Neural cell (in vitro differentiated cells): ENCODE measurements around the gene C1orf232. TPM values are rescaled to one million over a fixed set of nuclear protein-coding genes. Genes with fewer than 3 reads are reported as not detected.
A peak's percentile ranks its signal among the peaks of the same experiment; 100 is the strongest.

ENCODE experiments used
- H2AFZ ChIP-seq: fragments of 200-600, 300-800 bp; sonication (generic), shearing (Covaris generic); 2 replicates; pipeline ENCODE4 v1.6.0; 2014; ENCODE audit warnings: low read depth, mild to moderate bottlenecking, antibody characterized with exemption, low read length, moderate library complexity
- H3F3A ChIP-seq: fragments of 200-600 bp; shearing (Covaris generic); 2 replicates; pipeline ENCODE4 v1.6.1; 2016; ENCODE audit warnings: mild to moderate bottlenecking, moderate library complexity, mixed read lengths, antibody characterized with exemption, low read length; ENCODE audit not compliant: insufficient read depth, poor library complexity, severe bottlenecking
- H3K27ac ChIP-seq: fragments of 200-600, 300-800 bp; sonication (generic), shearing (Covaris generic); 2 replicates; pipeline ENCODE4 v1.5.1; 2014; ENCODE audit warnings: mild to moderate bottlenecking, low read length, moderate library complexity
- H3K27me3 ChIP-seq: fragments of 300-800, 200-600 bp; sonication (generic), shearing (Covaris generic); 2 replicates; pipeline ENCODE4 v1.6.0; 2014; ENCODE audit warnings: mild to moderate bottlenecking, low read depth, low read length, moderate library complexity; ENCODE audit not compliant: insufficient read depth
- H3K36me3 ChIP-seq: fragments of 300-800, 200-600 bp; sonication (generic), shearing (Covaris generic); 2 replicates; pipeline ENCODE4 v1.5.1; 2014; ENCODE audit warnings: mild to moderate bottlenecking, antibody characterized with exemption, low read length, moderate library complexity; ENCODE audit not compliant: insufficient read depth
- H3K4me2 ChIP-seq: fragments of 300-800, 200-600 bp; sonication (generic), shearing (Covaris generic); 2 replicates; pipeline ENCODE4 v1.6.0; 2014; ENCODE audit warnings: mild to moderate bottlenecking, low read length
- H3K4me3 ChIP-seq: fragments of 300-800, 200-600 bp; sonication (generic), shearing (Covaris generic); 2 replicates; pipeline ENCODE4 v1.5.1; 2014; ENCODE audit warnings: mild to moderate bottlenecking, low read length, moderate library complexity
- H3K79me2 ChIP-seq: fragments of 200-600 bp; shearing (Covaris generic); replicated peaks from 2 replicates; pipeline ENCODE4 v1.6.0; 2014; ENCODE audit warnings: mild to moderate bottlenecking, low read length, moderate library complexity; ENCODE audit not compliant: insufficient read depth
- H3K9ac ChIP-seq: fragments of 300-800, 200-600 bp; sonication (generic), shearing (Covaris generic); 2 replicates; pipeline ENCODE4 v1.6.1; 2016; ENCODE audit warnings: mild to moderate bottlenecking, low read length, mixed read lengths
- H3K9me2 ChIP-seq: fragments of 200-600 bp; shearing (Covaris generic); 2 replicates; pipeline ENCODE4 v1.6.1; 2016; ENCODE audit warnings: mild to moderate bottlenecking, low read length, mixed read lengths; ENCODE audit not compliant: insufficient read depth
- H3K9me3 ChIP-seq: fragments of 200-600, 300-800 bp; sonication (generic), shearing (Covaris generic); 2 replicates; pipeline ENCODE4 v1.6.1; 2016; ENCODE audit warnings: mild to moderate bottlenecking, mixed run types, low read length, moderate library complexity, mixed read lengths
- H4K20me1 ChIP-seq: fragments of 200-600 bp; shearing (Covaris generic); 2 replicates; pipeline ENCODE4 v1.6.1; 2016; ENCODE audit warnings: mild to moderate bottlenecking, mixed run types; ENCODE audit not compliant: insufficient read depth
- EP300 ChIP-seq: fragments of 450-650 bp; conservative IDR thresholded peaks from 2 replicates; pipeline ENCODE4 v1.6.1; 2014; ENCODE audit warnings: antibody characterized with exemption, mild to moderate bottlenecking, moderate library complexity; ENCODE audit not compliant: poor library complexity, severe bottlenecking
- EZH2 ChIP-seq: fragments of 200-600, 300-800 bp; shearing (Covaris generic), sonication (generic); IDR thresholded peaks from 2 replicates; pipeline ENCODE4 v1.6.1; 2014; ENCODE audit warnings: antibody characterized with exemption, low read length, borderline replicate concordance, mild to moderate bottlenecking; ENCODE audit not compliant: insufficient read depth, poor library complexity, severe bottlenecking
- MXI1 ChIP-seq: fragments of 450-650 bp; conservative IDR thresholded peaks from 2 replicates; pipeline ENCODE4 v1.6.1; 2014; ENCODE audit warnings: antibody characterized with exemption, mild to moderate bottlenecking; ENCODE audit not compliant: poor library complexity, severe bottlenecking
- POLR2AphosphoS5 ChIP-seq: IDR thresholded peaks from 2 replicates; pipeline ENCODE4 v1.6.1; 2012
- RAD21 ChIP-seq: fragments of 450-650 bp; conservative IDR thresholded peaks from 2 replicates; pipeline ENCODE4 v1.6.1; 2014; ENCODE audit warnings: antibody characterized with exemption, mild to moderate bottlenecking, moderate library complexity
- SMC3 ChIP-seq: fragments of 450-650 bp; conservative IDR thresholded peaks from 2 replicates; pipeline ENCODE4 v1.6.1; 2014; ENCODE audit warnings: antibody characterized with exemption, mild to moderate bottlenecking, moderate library complexity; ENCODE audit not compliant: poor library complexity
- TAF1 ChIP-seq: IDR thresholded peaks from 2 replicates; pipeline ENCODE4 v1.6.1; 2012; ENCODE audit warnings: low read depth
- polyA plus RNA-seq: library from polyadenylated mRNA; depleted of rRNA; stranded (reverse); fragments of >200 nt; gene quantifications from 2 replicates; pipeline ENCODE4 v1.2.3, GENCODE V29; 2014
- TF ChIP-seq, protein P1 (sequence below): fragments of 450-650 bp; IDR thresholded peaks from 2 replicates; pipeline ENCODE4 v1.5.1; 2014; ENCODE audit warnings: antibody characterized with exemption, mild to moderate bottlenecking, moderate library complexity; ENCODE audit not compliant: poor library complexity, severe bottlenecking
- TF ChIP-seq, protein P2 (sequence below): IDR thresholded peaks from 2 replicates; pipeline ENCODE4 v1.6.1; 2012; ENCODE audit warnings: borderline replicate concordance

Gene C1orf232
- polyA plus RNA-seq, 1 donor from 2014 or later, result not detected

DNA sequence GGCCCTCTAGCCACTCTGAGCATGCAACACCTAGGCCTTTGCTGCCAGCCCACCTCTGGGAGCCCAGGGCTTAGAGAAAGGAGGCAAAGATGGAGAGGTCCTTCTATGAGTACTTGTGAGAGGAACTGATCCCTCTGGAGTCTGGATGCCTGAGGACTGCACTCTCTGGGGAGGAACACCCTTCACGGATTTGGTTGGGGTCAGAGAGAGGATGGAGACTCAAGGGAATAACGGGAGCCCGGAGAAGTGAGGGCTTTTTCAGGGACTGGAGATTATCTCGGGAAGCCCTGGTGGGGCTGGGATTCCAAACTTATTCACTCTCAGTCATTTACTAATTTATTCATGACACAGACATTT is 413 bp upstream of the C1orf232 start:
- H3K9ac ChIP-seq, result peak overlapping the region; percentile 85

DNA sequence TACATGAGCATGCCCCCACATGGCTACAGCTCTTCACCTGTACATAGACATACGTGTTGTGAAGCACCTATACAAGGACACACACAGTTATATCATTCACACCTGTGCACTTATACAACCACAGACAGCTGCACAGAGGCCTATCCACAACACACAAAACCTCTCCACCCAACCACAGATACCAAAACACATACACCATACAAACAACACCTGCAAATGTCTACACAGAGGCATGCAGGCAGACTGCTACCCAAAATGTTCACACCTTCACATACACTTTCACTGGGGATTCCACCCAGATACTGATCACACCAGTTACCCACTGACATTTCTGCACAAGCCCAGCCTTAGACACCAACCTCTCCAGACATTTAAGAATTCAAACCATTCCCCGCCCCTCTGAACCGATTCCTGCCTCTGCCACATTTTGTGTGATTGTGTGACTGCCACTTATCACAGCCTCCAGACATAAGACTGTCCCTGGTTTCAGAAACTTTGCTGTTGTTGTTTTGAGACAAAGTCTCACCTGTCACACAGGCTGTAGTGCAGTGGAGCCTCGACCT is 2.0 kb downstream of the C1orf232 start:
- Histone ChIP-seq H4K20me1 (no peaks in the 10 kb centered on the region), H3K79me2 (no peaks in the 10 kb centered on the region), H3K27ac (no peak overlapping the region), H2AFZ (no peak overlapping the region), H3K36me3 (no peaks in the 10 kb centered on the region), H3K4me2 (no peak overlapping the region), H3K9ac (no peak overlapping the region), H3K4me3 (no peak overlapping the region), H3K27me3 (peaks cover 14% of the 10 kb centered on the region), H3F3A (no peaks in the 10 kb centered on the region), H3K9me2 (no peaks in the 10 kb centered on the region), H3K9me3 (no peaks in the 10 kb centered on the region)
- TF ChIP-seq RAD21, result no peak
- no peak for TF ChIP-seq POLR2AphosphoS5
- TF ChIP-seq EZH2, result no peak
- TF ChIP-seq SMC3, result no peak
- TF ChIP-seq EP300, result no peak
- TF ChIP-seq, protein P1, sequence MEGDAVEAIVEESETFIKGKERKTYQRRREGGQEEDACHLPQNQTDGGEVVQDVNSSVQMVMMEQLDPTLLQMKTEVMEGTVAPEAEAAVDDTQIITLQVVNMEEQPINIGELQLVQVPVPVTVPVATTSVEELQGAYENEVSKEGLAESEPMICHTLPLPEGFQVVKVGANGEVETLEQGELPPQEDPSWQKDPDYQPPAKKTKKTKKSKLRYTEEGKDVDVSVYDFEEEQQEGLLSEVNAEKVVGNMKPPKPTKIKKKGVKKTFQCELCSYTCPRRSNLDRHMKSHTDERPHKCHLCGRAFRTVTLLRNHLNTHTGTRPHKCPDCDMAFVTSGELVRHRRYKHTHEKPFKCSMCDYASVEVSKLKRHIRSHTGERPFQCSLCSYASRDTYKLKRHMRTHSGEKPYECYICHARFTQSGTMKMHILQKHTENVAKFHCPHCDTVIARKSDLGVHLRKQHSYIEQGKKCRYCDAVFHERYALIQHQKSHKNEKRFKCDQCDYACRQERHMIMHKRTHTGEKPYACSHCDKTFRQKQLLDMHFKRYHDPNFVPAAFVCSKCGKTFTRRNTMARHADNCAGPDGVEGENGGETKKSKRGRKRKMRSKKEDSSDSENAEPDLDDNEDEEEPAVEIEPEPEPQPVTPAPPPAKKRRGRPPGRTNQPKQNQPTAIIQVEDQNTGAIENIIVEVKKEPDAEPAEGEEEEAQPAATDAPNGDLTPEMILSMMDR, result no peak
- no peak for TF ChIP-seq MXI1
- TF ChIP-seq, protein P2, sequence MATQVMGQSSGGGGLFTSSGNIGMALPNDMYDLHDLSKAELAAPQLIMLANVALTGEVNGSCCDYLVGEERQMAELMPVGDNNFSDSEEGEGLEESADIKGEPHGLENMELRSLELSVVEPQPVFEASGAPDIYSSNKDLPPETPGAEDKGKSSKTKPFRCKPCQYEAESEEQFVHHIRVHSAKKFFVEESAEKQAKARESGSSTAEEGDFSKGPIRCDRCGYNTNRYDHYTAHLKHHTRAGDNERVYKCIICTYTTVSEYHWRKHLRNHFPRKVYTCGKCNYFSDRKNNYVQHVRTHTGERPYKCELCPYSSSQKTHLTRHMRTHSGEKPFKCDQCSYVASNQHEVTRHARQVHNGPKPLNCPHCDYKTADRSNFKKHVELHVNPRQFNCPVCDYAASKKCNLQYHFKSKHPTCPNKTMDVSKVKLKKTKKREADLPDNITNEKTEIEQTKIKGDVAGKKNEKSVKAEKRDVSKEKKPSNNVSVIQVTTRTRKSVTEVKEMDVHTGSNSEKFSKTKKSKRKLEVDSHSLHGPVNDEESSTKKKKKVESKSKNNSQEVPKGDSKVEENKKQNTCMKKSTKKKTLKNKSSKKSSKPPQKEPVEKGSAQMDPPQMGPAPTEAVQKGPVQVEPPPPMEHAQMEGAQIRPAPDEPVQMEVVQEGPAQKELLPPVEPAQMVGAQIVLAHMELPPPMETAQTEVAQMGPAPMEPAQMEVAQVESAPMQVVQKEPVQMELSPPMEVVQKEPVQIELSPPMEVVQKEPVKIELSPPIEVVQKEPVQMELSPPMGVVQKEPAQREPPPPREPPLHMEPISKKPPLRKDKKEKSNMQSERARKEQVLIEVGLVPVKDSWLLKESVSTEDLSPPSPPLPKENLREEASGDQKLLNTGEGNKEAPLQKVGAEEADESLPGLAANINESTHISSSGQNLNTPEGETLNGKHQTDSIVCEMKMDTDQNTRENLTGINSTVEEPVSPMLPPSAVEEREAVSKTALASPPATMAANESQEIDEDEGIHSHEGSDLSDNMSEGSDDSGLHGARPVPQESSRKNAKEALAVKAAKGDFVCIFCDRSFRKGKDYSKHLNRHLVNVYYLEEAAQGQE, result no peak
- TF ChIP-seq TAF1, result no peak

More for the DNA sequence above, 413 bp upstream of the C1orf232 start:
- Histone ChIP-seq H4K20me1 (no peaks in the 10 kb centered on the region), H3K79me2 (no peaks in the 10 kb centered on the region), H3K4me2 (no peak overlapping the region), H3K9me2 (no peaks in the 10 kb centered on the region), H3K27ac (peak overlapping the region; percentile 35), H3K9me3 (no peaks in the 10 kb centered on the region), H3F3A (no peaks in the 10 kb centered on the region), H3K27me3 (no peaks in the 10 kb centered on the region), H3K4me3 (peak overlapping the region; percentile 94), H2AFZ (no peak overlapping the region), H3K36me3 (no peaks in the 10 kb centered on the region)
- TF ChIP-seq EZH2, result no peak
- no peak for TF ChIP-seq SMC3
